ENCODE results near the gene SMTNL2.

DNA sequence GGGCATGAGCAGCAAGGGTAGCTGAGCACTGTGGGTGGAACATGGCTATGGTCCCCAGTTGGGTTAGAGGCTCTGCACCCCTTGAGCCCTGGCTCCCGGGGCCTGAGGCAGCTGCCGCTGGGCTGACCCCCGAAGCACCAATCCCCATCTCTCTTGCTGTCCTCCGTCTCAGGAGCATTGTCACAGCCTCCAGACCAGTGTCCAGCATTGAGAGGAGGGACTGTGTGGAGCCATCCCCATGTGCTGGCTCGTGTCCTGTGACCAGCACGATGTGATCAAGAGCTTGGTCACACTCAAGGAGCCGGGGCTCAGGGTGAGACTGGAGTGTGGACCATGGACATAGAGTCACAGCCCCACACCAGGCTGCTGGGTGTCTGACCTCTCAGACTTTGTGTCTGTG lies 2.9 kb downstream of the SMTNL2 start:
- TF ChIP-seq, protein P1, sequence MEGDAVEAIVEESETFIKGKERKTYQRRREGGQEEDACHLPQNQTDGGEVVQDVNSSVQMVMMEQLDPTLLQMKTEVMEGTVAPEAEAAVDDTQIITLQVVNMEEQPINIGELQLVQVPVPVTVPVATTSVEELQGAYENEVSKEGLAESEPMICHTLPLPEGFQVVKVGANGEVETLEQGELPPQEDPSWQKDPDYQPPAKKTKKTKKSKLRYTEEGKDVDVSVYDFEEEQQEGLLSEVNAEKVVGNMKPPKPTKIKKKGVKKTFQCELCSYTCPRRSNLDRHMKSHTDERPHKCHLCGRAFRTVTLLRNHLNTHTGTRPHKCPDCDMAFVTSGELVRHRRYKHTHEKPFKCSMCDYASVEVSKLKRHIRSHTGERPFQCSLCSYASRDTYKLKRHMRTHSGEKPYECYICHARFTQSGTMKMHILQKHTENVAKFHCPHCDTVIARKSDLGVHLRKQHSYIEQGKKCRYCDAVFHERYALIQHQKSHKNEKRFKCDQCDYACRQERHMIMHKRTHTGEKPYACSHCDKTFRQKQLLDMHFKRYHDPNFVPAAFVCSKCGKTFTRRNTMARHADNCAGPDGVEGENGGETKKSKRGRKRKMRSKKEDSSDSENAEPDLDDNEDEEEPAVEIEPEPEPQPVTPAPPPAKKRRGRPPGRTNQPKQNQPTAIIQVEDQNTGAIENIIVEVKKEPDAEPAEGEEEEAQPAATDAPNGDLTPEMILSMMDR (IDR thresholded peaks at IDR 0.05): no peak
- no peak for TF ChIP-seq POLR2A (IDR thresholded peaks at IDR 0.05; ENCODE audit: low read depth)
